Choroid plexus epithelial cell (primary cell): ENCODE measurements around the gene MTO1.
"Not testable (repeated sequence)": the region's sequence is repeated elsewhere in the genome, so short reads cannot be mapped to it uniquely, and the experiment has no call there.

Experiments
- DNase-seq: peaks from one replicate; pipeline ENCODE4 v3.0.0-alpha.2; 2010; ENCODE audit warnings: low read depth
- H3K4me3 ChIP-seq: 2 replicates; pipeline ENCODE4 v1.5.1; 2011; ENCODE audit warnings: low read depth, mild to moderate bottlenecking, control low read depth, low read length, moderate library complexity
- CTCF ChIP-seq: conservative IDR thresholded peaks from 2 replicates; pipeline ENCODE4 v1.5.1; 2011; ENCODE audit warnings: low read depth, mild to moderate bottlenecking, control low read depth, inconsistent platforms, low read length, moderate library complexity

Gene MTO1

DNA sequence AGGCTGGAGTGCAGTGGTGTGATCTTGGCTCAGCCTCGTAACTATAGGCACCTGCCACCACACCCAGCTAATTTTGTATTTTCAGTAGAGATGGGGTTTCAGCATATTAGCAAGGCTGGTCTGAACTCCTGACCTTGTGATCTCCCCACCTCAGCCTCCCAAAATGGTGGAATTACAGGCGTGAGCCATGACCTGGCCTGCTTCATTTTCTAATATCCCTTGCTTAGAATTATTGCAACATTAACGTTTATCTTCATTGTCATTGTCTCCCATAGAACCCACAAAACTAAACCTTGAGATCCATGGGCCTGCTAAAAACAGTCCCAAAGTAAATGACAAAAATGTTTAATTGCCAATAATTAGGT is 53.2 kb downstream of the MTO1 start:
- H3K4me3 ChIP-seq, result no peak overlapping the region
- no peak for TF ChIP-seq CTCF
- no peak for DNase-seq

DNA sequence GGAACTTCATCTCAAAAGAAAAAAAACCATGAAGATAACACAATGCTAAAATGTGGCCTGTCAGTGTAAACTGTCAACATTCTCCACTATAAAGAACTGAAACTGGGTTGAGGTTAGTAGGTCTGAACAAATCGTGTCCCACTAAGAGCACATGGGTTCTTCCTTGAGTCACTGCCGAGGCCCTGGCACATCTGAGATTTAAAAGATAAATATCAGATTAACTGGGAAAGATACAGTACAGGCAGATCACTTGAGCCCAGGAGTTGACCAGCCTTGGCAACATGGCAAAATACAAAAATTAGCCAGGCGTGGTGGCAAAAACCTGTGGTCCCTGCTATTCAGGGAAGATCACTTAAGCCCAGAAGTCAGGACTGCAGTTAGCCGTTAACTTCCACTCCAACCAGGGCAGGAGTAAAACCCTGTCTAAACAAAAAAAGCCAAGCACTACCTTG is 53.7 kb downstream of the MTO1 start:
- DNase-seq, result no peak
- H3K4me3 ChIP-seq, result no peak overlapping the region
- TF ChIP-seq CTCF, result no peak

DNA sequence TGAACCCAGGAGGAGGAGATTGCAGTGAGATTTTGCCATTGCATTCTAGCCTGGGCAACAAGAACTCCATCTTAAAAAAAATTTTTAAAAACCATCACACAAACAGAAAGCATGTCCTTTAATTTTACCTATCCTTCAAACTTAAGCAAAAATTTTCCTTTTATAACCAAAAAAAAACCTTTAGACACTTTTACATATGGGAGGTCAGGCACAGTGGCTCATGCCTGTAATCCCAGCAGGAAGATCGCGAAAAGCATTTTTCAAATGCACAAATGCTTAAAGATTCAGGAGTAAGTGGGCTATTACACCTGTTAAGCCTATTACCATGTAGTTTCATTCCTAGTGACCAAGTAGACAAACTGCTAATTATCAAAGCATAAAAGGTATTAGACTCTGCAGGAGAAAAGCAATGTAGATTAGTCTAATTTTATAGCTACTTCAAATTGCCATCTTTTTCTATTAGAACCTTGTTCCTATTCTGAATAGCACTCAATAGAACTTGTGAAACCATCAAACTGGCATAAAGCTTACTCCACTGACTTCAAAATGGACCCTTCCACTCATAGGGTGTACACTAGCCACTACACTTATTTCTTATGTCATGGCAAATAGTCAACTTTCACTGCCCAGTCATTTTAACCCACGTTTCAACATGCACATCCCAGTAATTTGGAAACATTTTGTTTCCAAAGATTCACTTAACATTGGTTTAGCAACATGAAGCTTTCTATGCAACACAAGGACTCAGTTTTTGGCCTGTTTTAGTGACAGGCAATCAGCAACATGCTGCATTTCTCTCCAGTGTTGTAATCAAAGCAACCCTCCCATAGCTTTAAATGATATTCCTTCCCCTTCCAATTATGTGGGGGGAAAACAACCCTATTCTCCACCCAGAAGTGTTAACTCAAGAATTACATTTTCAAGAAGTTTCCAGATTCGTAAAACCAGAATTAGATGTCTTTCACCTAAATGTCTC is 55.3 kb downstream of the MTO1 start:
- TF ChIP-seq CTCF, result no peak
- peak overlapping the region; percentile 37 for H3K4me3 ChIP-seq
- no peak for DNase-seq

GRCh38 chr6:73518100-73518981 is 56.8 kb downstream of the MTO1 start:
- H3K4me3 ChIP-seq, result peak overlapping the region; percentile 56
- not testable (repeated sequence) for DNase-seq

DNA sequence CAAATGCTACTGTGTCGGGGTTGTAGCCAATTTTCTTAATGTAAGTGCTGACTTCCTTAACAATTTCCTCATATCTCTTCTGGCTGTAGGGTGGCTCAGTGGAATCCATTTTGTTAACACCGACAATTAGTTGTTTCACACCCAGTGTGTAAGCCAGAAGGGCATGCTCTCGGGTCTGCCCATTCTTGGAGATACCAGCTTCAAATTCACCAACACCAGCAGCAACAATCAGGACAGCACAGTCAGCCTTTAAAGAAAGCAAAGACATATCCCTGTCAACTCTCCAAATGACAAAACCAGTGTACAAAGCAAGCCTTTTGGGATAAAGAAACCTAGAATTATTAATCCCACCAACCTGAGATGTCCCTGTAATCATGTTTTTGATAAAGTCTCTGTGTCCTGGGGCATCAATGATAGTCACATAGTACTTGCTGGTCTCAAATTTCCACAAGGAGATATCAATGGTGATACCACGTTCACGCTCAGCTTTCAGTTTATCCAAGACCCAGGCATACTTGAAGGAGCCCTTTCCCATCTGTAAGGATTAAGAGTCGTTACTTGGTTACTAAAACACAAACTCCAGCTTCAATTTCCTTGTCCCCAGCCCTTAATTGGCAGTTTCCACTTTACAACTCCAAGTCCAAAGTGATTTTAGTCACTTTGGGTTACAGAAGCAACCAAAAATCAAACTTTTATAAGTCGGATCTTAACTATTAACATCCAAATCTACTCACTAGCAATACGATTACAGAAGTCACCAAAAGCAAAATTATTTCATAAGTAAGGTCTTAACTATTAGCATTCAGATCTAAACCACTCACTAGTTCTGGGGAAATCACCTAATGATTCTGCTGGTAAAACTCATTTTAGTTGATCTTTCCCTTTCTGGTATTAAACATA is 57.7 kb downstream of the MTO1 start:
- peak overlapping the region; percentile 99 for H3K4me3 ChIP-seq
- DNase-seq, result peak; percentile 31

GRCh38 chr6:73519926-73520687 is 58.6 kb downstream of the MTO1 start:
- no peak for TF ChIP-seq CTCF
- peak overlapping the region; percentile 99 for H3K4me3 ChIP-seq
- DNase-seq, result peak; percentile 87

GRCh38 chr6:73520688-73521350 is 59.3 kb downstream of the MTO1 start, which contains the start of gene EEF1A1:
Gene EEF1A1 (minus strand): TSS chr6:73521032. CDS start chr6:73520026, 1,006 bp downstream.
- TF ChIP-seq CTCF, result no peak
- H3K4me3 ChIP-seq, result peak within 1 kb of the TSS; percentile 99
- peak; percentile 100 for DNase-seq
